Measurements from ENCODE around the gene ZNF439.

DNA sequence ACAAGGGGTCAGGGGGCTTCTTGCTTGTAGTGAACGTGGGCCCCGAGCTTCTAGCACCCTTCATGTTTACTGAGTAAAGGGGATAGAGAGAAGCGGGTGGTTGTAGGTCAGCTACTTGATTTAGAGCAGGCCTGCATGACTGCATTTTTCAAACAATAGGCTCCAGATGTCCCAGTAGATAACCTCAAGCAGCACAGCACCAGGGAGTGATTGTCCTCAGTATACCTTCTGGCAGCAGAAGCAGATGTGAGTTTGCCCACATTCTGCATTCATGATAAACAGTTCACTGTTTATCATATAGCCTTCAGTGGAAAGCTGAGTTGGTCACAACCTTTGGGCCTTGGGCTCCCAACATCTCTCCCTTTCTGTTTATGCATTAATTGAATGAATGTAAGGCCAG, 4.8 kb downstream of the ZNF439 start:
- no peak for TF ChIP-seq CTCF (IDR thresholded peaks at IDR 0.05)
- TF ChIP-seq POLR2A (IDR thresholded peaks at IDR 0.05): no peak

Measured in thyroid gland (tissue), 4 donors.